Inflammatory macrophage treated with lipopolysaccharide for 4 hours (primary cell): ENCODE measurements around the gene FOXB2.
"Not testable (repeated sequence)": the region's sequence is repeated elsewhere in the genome, so short reads cannot be mapped to it uniquely, and the experiment has no call there.

Experiments
- DNase-seq: peaks from one replicate; pipeline ENCODE4 v3.0.0-alpha.2; 2020

The FOXB2 gene

DNA sequence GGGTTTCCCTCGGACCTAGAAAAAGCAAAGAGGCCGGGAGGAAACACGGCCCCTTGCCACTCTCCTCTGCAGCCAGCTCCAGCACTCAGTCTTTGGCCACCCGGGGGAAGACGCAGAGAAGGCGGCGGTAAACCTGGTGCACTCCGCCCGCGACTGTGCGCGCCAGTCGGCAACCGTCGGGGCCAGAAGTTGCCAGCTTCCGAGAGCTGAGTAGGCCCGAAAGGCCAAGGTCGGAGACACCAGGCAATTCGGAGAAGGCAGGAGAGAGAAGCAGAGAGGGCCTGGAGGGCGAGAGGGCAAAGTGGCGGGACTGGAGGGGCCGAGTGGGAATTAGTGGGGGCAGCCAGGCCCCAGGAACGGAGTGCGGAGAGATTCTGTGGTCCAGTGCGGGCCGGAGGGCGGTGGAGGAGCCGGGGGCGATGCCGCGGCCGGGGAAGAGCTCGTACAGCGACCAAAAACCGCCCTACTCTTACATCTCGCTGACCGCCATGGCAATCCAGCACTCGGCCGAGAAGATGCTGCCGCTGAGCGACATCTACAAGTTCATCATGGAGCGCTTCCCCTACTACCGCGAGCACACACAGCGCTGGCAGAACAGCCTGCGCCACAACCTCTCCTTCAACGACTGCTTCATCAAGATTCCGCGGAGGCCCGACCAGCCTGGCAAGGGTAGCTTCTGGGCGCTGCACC is at the start of gene FOXB2:
Gene FOXB2, plus strand, starts transcription at position 420 of the 690 bp plus-strand sequence. Its CDS starts 0 bp downstream, at position 420.
- no peak for DNase-seq

GRCh38 chr9:76969716-76970115 is 49.7 kb upstream of the FOXB2 start:
- no peak for DNase-seq

DNA sequence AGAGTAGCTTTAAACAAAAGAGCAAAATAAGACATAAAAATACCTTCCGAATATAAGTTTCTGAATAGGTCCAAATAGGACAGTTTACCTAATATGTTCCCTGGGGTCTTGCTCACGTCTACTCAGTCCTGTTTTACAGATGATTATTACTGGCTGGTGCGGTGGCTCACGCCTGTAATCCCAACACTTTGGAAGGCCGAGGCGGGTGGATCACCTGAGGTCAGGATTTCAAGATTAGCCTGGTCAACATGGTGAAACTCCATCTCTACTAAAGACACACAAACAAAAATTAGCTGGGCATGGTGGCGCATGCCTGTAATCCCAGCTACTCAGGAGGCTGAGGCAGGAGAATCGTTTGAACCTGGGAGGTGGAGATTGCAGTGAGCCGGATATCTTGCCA is 40.6 kb upstream of the FOXB2 start:
- DNase-seq, result not testable (repeated sequence)

DNA sequence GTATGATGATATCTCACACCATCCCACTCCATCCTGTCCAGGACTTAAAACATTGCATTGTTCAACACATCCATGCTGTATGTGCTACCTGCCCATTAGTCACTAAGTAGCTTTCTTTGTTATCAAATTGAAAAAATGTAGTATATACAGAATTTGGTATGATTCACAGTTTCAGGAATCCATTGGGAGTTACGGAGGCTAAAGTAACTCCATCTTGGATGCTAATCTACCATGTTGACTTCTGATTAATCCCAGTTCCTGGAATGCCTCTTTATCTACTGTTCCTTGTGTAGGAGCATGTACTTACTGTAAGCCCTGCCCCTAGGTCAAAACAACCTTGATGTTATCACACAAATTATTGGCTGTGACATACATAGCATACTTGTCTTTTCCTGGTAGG is 38.9 kb upstream of the FOXB2 start:
- DNase-seq, result no peak

GRCh38 chr9:76984486-76984885 is 35.0 kb upstream of the FOXB2 start:
- no peak for DNase-seq

DNA sequence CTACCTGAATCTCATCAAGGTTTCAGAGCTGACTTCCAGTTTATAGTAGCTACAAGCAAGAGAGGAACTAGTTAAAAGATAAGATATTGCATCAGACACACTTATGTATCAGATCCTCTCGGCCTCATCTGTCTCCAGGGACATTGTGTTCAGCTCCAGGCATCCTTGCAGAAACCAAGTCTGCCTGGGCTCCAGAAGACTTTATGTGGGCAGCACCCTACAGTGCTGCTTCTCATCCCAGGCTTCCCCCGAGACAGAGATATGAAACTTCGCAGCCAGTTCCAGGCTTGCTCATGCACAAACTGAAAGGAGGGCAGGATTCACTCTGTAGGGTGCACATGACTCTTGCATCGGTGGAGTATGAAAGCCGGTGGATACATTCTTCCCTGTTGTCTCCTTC is 33.9 kb upstream of the FOXB2 start:
- no peak for DNase-seq

- no peak for DNase-seq
These were observed 31.8 kb upstream of the FOXB2 start for GRCh38 chr9:76987594-76988200.

DNA sequence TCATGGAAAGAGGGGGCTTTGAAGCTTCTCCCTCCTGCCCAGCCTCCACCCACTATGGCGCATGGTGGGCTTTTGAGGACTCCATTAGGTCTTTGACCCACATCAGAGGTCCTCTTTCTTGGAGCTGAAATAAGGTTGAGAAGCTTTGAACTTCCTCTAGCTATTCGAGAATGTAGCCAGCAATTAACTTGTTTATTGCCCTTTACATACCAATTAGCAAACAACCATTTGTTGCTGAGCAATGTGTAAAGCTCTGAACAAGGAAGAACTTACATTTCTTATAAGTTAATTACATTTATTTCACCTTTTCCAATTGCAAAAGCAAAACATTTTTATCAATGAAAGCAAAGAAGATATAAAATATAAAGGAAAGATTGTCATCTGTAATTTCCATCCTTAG is 30.5 kb upstream of the FOXB2 start:
- DNase-seq, result no peak

- DNase-seq, result no peak
These were observed 30.0 kb upstream of the FOXB2 start for GRCh38 chr9:76989501-76989900.

DNA sequence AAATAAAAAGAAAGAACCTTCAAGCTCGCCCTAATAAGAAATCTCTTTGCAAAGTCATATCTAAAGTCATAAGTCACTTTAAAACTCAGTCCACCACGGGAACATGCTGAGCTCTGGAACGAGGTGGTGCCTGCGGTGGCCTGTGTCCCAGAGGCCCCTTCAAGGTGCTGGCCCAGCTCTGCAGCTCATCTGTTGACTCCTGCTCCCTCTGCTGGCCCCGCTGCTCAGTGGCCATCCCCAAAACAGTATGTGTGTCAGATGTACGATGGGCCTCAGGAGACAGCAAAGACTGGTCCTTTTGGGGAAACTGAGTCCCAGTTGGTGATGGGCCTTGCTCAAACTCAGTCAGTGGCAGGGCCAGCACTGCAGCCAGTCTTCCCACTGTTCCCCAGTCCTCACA is 22.8 kb upstream of the FOXB2 start:
- no peak for DNase-seq

GRCh38 chr9:76999261-76999660 is 20.2 kb upstream of the FOXB2 start:
- no peak for DNase-seq

- DNase-seq, result no peak
These were observed 19.1 kb upstream of the FOXB2 start for GRCh38 chr9:77000330-77000729.

DNA sequence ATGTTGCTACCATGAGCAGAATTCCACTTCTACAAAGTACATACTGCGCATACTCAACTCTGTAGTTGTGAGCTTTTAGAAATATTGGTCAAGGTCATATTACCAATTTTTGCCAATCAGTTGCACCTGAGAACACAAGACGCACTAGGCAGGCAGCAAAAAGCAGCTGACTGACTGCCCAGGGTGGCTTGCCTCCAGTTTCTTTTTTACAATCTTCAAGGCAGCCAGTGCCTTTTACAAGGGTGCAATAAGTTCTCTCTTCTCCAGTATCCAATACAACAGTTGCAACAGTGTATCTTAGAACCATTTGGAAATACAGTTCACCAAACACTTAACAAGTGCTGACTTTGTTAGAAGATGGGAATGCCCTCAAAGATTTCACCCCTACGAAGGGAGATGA is 16.1 kb upstream of the FOXB2 start:
- no peak for DNase-seq

GRCh38 chr9:77005216-77005615 is 14.2 kb upstream of the FOXB2 start:
- no peak for DNase-seq

- DNase-seq, result no peak
These were observed 8.9 kb upstream of the FOXB2 start for GRCh38 chr9:77010527-77010926.

DNA sequence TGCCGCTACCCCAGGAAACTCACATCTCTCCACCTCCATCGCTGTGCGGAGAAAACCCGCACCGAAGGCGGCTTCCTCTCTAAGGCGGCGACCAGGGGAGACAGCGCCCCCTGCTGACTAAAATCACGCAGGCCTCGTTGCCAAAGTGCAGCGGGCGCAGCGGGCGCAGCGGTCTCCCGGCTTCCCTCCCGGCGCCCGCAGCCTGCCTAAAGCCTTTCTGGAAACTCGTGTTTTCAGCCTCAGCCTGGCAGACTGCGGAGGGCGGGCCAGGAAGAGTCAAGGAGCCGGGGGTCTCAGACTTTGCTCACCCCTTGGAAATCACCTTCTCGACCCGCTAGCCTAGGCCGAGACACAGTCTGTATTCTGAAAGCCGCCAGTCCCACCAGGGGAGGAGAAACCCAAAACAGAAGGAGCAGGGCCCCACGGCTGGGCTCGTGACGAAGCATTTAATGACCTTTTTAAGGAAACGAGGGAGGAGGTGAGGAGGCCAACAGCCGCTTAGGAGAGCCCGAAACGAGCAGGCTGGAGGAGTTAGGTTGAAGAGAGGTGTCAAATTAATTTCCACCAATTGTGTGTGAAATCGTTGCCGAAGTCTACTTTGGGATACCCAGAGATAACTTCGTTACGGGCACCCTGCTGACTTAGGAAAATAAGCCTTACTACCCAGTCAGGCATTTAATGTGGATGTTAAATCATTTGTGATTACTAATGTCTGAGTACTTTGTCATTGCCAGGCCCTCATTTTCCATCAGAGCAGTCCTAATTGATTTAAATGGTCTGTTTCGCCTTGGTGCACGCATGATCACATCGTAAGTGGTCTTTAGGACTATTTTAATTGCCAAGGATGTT is 7.3 kb upstream of the FOXB2 start:
- DNase-seq, result peak; percentile 39

DNA sequence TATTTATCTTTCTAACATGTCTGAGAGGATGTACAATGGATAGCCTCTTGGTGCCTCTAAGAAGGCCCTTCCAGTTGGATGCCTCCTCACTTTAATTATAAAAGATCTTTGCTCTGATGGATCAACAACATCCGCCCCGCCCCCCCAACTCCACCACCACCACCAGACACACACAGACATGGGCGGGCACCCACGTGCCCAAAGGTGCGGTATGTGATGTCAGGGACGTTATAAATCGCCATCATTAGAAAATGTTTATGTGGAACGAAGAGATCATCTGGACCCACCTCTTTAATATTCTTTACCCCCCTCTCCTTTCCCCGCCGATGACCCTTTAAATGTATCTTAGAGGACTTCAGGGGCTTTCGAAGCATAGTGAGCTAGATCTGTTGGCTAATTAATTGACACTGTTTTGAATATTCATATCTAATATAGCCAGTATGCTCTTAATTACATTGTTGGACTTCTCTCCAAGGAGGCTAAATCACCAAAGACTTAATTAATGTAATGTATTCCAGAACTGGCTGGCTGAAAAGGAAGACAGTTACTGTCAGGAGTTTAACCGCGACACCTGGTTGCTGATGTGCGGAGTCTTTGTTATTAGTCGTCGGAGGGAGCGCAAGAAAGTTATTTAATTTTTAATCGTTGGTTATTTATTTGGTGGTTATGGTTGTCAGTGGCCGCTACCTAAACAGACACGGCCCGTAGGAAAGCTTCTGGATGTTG is 6.1 kb upstream of the FOXB2 start:
- no peak for DNase-seq

GRCh38 chr9:77013932-77014596 is 5.4 kb upstream of the FOXB2 start:
- no peak for DNase-seq

GRCh38 chr9:77014597-77015263 is 4.7 kb upstream of the FOXB2 start:
- no peak for DNase-seq

GRCh38 chr9:77015327-77016048 is 4.0 kb upstream of the FOXB2 start:
- DNase-seq, result no peak

- DNase-seq, result no peak
These were observed 3.3 kb upstream of the FOXB2 start for GRCh38 chr9:77016121-77016525.
